Inferior parietal cortex (tissue), 1 donor: ENCODE data around the gene GZF1.
A peak's percentile ranks its signal among the peaks of the same experiment; 100 is the strongest.

Source experiments
- DNase-seq: peaks from one replicate; pipeline ENCODE4 v3.0.0-alpha.2; 2016; ENCODE audit errors: extremely low spot score

Gene GZF1

DNA sequence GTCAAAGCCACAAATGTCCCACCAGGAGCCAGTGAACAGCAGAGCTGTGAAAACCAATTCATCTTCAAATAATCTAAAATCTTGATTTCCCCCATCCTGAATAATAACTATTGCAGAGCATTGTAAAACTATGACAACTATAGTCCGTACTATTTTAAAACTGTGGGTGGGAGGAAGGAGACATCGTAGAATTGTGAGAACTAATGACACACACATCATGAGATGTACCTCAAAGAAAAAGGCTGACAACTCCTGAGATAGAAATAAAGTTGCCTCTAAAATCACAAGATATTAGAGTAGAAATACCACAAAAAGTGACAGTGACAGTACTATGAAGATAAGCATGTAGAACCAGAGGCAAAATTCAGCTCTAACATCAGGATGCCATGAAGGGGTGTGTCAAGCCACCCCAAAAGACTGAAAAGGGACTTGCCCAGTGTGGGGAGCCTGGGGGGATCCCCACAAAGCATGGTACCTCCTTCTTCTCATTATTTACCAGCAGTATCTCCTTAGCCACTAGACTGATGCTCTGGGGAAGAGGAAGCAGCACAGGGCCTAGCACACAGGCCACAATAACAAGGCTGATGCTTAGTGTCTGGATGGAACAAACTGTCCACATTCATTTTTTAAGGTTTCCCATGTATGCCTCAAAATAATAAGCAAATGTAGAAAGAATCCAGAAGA, 45.9 kb downstream of the GZF1 start:
- DNase-seq = no peak

DNA sequence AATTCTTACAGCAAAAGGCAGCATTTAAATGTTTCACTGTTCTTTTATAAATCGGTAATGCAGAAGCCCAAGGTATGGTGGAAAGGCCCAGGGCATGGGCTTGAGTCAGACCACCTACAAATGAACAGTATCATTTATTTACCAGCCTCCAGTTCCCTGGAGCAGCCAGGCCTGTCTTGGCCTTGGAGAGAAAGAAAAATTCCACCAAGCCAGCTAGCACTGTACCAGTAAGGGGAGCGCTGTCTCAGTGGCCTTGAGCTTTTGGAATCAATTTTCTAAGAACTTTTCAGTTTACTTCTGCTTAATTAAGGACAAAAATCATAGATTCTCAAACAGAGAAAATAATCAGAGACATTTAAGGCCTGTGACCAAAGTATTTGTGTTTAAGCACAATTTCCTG, 47.0 kb downstream of the GZF1 start:
- DNase-seq = no peak

DNA sequence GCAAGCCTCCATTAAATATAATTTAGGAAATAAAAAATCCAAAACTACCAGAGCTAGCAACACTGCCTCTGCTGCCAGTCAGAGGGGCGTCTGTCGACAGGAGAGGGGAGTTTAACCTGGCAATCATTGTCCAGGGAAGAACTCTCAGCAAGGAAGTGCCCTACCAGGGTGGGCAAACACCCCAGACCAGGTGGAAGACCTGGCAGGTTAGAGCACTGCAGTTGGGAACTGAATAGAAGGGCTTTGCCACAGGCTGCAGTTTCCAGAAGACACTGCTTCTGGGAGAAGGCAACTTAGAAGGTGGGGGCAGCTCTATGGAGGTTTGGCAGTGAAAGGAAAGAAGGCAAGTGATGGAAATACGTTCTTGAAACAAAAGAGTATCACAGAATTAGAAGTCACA, 47.8 kb downstream of the GZF1 start:
- no peak for DNase-seq

DNA sequence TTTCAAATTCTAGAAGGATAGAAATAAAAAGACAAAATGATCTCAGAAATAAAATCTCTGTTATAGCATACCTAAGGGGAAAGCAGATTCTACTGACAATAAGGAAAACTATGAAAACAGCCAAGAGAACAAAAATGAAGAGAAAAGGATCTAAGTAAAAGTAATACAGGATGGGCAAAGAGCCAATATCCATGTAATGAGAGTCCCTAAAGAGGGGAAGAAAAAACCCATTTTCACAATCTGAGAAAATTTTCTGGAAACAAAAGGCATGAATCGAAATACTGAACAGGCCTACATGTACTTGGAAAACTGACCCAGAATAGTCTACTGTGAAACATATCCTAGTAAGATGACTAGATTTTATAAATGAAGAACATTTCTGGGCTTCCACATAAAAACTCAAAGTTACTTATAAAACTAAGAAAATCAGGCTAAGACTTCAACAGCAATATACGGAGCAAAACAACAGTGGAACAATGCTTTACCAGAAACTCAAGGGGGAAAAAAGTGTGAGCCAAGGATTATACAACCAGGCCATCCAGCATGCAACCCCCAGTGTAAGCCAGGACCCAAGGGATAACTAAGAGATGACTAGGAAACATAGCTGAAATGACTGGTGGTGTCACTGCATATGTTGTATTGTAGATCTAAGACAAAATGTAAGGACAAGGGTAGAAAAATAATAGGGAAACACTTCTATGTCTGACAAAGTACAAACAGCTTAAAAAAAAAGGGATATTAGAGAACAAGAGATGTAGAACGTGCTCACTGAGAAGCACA, 49.1 kb downstream of the GZF1 start:
- DNase-seq = no peak

DNA sequence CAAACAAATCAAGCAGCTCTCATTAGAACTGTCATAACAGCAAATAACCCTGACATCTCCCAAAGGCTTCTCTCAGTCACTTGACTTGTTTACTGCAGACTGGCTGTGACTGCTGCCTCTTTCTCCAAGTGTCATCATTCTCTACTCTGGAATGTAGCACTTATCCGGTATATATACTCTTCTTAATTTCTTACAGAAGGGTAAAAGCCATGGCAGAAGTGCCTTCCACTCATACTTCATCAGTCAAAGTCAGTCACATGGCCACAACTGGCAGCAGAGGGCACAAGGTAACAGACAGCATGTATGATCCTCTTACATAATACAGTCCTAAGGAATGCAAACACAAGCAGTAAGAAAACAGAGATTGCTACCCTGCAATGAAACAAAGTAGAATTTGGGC, 50.0 kb downstream of the GZF1 start:
- no peak for DNase-seq

DNA sequence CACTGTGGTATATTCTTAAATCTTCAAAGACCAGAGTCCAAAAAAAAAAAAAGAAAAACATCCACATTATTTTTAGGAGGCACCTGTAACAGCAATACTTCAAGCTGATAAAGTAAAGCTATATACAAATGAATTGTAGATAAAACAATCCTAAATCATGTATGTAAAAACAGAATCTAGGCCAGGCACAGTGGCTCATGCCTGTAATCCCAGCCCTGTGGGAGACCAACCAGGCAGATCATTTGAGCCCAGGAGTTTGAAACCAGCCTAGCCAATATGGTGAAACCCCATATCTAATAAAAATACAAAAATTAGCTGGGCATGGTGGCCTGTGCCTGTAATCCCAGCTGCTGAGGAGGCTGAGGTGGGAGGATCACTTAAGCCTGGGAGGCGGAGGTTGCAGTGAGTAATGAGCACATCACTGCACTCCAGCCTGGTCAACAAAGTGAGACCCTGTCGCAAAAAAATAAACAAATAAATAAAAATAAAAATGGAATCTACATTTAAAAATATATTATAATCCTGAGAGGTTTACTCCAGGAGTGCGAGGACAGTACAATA, 52.0 kb downstream of the GZF1 start:
- DNase-seq = no peak

DNA sequence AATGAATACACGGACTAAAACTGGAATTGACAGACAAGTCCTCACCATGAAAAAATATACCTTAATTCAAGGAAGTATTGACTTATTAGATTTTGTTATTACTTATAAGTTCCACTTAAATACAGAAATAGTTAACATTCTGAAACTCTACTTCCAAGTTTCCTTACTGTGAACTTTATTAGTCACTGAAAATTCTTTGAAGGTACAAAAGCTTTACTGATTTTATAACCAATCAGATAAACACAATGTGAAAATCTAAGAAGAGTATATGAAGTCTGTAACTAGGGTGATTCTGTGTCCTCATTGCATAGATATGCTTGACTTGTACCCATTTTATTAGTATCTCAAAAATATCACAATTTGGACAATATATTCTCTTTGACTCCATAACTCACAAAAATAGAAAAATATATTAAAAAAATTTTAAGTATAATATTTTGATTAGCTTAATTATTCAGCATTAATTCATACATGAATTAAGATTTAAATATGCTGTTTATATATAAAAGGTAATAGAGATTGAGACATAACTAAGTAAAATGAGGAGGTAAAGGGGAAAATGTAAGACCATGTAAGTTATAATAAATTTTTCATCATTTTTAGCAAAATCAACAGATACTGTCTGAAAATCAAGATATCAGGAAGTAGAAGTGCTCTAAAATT, 52.7 kb downstream of the GZF1 start:
- no peak for DNase-seq

DNA sequence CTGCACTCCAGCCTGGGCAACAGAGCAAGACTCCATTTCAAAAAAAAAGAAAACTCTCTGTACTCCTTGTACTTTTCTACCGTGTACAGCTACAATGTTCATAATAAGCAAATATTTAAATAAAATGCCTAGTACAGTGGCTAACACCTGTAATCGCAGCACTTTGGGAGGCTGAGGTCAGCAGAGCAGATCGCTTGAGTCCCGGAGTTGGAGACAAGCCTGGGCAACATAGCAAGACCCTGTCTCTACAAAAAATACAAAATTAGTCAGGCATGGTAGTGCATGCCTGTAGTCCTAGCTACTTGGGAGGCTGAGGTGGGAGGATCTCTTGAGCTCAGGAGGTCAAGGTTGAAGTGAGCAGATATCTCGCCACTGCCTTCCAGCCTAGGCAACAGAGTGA, 53.6 kb downstream of the GZF1 start:
- DNase-seq = no peak

DNA sequence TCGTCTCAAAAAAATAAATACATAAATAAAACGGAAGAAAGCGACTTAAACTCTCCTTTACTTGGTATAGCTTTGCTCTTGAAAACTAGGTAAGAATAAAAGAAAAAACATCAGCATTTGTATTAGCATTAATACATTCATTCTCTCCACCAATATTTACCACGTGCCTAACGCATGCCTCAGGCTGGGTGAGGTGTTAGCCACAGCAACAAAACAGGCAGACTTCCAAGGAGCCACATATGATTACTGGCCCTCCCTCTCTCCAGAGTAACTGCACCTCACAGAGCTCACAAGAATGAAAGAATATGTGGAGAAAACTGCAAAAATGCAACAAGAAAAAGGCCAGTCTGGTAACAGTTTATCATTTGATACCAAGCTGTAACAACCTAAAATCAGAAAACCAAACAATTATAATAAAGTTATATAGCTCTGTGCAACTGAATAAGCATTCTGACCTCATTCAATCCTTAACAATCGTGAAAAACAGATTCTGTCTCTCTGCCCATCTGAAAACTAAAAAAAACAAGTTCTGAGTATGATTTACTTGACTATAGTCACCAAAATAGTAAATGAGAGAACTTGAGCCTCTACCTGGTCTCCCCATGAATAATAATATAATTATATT, 54.1 kb downstream of the GZF1 start:
- DNase-seq = no peak

DNA sequence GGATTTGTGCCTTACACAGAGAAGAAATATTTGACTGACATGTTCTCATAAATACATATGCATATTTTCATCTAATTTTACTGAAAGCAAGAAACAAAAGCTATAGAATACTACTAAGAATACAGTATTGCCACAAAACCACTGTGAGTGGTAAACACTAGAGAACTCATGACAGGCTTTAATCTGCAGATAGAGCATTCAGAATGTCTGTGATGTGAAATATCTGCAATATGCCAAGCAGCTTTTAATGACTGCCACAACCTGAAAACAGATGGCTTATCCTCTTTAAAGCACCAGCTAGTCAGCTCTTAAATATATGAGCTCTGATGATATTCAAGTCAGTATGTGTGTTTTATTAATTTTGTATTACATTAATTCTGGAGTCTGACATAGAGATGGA, 55.9 kb downstream of the GZF1 start:
- DNase-seq = no peak

DNA sequence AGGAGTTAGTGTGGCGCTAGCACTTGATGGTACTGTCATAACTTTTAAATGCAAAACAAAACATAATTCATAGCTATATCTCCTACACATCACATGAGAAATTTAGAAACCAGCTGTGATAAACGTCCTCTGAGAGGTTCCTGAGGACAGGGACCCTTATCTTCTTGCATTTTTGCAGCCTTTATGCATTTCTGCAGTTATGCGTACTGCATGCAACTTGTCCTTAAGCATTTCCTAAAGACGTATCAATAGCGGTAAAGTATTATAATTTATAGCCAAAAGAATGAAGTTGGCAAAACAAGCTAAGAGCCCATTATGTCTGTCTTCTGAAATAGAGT, 57.6 kb downstream of the GZF1 start:
- no peak for DNase-seq

DNA sequence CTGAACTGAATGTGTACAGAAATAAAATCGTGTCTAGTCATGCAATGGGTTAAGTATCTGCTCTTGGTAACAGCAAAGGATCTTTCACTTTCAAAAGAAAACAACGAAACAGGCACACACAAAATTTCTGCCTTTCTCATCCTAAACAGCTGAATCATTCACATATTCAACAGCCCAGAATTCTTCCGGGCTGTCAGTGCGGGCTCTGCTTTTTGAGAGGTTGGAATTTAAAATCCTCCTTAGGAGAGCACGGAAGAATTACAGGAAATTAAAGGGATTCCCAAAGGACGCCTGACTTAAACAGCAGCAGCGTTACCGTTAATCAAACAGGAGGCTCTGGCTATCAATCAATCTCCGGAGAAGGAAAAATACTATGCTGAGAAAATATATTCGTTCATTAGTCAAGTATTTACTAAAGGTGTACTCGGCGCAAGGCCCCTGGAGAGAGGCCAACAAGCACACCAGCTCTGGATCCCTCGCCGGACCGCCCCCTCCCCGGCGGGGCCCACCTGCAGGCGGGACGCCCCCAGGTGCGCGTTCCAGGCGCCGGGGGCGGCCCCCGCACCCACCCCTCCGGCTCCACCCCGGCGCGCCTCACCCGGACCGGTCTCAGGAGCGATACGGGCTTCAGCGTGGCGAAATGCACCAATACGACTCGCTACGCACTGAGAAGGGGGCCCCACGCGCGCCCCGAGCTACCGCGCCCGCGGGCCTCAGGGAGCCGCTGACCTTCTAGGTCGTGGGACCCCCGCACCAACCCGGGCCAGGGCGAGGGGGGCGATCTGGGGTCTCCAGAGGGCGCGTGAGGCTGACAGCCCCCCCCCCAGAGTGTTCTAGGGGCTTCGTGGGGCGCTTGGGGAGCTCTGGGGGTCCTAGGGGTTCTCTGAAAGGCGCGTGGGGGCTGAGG, 58.3 kb downstream of the GZF1 start:
- peak; percentile 50 for DNase-seq

DNA sequence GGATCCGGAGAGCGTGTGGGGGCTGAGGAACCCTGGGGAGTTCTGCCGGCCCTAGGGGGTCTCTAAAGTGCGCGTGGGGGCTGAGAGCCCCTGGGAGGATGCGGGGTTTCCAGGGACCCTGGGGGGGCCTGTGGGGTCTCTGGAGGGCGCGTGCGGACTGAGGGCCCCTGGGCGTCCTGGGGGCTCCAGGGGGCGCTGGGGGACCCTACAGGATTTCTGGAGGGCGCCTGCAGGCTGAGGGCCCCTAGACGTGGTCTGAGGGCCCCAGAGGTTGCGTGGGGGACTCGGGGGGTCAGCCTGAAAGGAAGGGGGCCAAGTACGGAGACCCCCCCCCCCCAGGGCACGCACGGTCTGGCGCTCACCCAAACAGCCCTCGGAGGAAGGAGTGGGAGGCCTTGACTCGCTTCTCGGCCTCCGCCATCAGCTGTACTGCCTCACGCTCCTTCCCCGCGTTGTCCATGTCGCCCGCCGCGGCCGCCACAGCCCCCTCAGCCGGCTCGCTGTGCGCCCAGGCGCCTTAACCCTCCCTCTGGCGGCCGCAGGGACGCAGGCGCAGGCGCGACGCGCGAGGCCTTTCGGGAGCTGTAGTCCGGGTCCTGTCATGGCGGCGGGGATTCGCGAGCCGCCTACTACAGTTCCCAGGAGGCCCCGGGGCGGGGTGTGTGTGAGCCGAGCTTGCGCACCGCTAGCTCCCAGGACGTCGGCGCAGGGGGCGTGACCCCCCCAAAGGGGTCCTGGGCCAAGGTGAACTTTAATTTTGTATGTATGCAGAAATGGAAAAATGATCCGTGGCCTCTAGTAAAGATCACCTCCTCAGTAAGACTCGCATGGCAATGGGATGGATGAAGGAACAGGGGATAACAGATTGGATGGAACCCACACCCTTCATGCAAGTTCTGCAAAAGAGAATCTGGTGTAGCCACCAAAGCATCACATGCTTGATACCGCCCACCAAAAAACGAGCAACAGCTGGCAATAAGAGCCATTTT, 59.3 kb downstream of the GZF1 start, which contains the start of gene NAPB:
Gene NAPB, minus strand, starts transcription at position 546 of the 989 bp plus-strand sequence. Its CDS starts 86 bp downstream, at position 460.
- peak; percentile 93 for DNase-seq
